CD4-positive, alpha-beta memory T cell (primary cell): ENCODE measurements around the gene FBRSL1. TPM values are rescaled to one million over a fixed set of nuclear protein-coding genes. Genes with fewer than 3 reads are reported as not detected.

Experiments used
- CTCF ChIA-PET: fragments of 350-600 bp; sonication (Branson Sonifier 250); formaldehyde crosslinking; loops from one replicate; lab custom pipeline; 2021; ENCODE audit warnings: inconsistent platforms; ENCODE audit not compliant: partially characterized antibody; lab: Charles Lee
- POLR2A ChIA-PET: fragments of 350-600 bp; sonication (Branson Sonifier 250); formaldehyde crosslinking; loops from one replicate; lab custom pipeline; 2021; ENCODE audit not compliant: partially characterized antibody; lab: Charles Lee
- DNase-seq, 5 donors: peaks; one replicate each; pipeline versions ENCODE4 v3.0.0 to v3.0.0-alpha.2; 2020 to 2022; ENCODE audit warnings: mixed read lengths in 1 of 5
- H3K27ac ChIP-seq: one replicate; pipeline ENCODE4 v1.7.0; 2013; ENCODE audit warnings: low read depth, low read length
- H3K27me3 ChIP-seq: 2 replicates; pipeline ENCODE4 v1.7.0; 2013; ENCODE audit warnings: mild to moderate bottlenecking, low read length, moderate library complexity; ENCODE audit not compliant: insufficient read depth
- H3K36me3 ChIP-seq: 2 replicates; pipeline ENCODE4 v1.7.0; 2013; ENCODE audit warnings: mild to moderate bottlenecking, low read length, moderate library complexity; ENCODE audit not compliant: insufficient read depth
- H3K4me1 ChIP-seq: 2 replicates; pipeline ENCODE4 v1.7.0; 2013; ENCODE audit warnings: mild to moderate bottlenecking, low read length, moderate library complexity; ENCODE audit not compliant: insufficient read depth
- H3K4me3 ChIP-seq, 2 donors: one replicate each; pipeline ENCODE4 v1.7.0; 2013; ENCODE audit warnings: low read length in 2 of 2, mild to moderate bottlenecking in 1 of 2
- H3K9me3 ChIP-seq, 2 donors: one replicate each; pipeline ENCODE4 v1.7.0; 2013; ENCODE audit warnings: low read length in 2 of 2, control low read depth in 1 of 2; ENCODE audit not compliant: control insufficient read depth in 1 of 2
- H3K27ac Mint-ChIP-seq, 7 donors: one replicate each; pipeline ENCODE4 v1.8.0; 2020 to 2021; ENCODE audit warnings: mixed read lengths in 7 of 7, mild to moderate bottlenecking in 6 of 7, inconsistent platforms in 3 of 7, moderate library complexity in 3 of 7
- H3K27me3 Mint-ChIP-seq, 2 donors: one replicate each; pipeline ENCODE4 v1.8.0; 2020 to 2021; ENCODE audit warnings: mixed read lengths in 2 of 2
- H3K36me3 Mint-ChIP-seq, 2 donors: one replicate each; pipeline ENCODE4 v1.8.0; 2020 to 2021; ENCODE audit warnings: mixed read lengths in 2 of 2, inconsistent platforms in 1 of 2, mild to moderate bottlenecking in 1 of 2
- H3K4me1 Mint-ChIP-seq, 4 donors: one replicate each; pipeline ENCODE4 v1.8.0; 2020 to 2021; ENCODE audit warnings: mixed read lengths in 4 of 4, mild to moderate bottlenecking in 1 of 4
- H3K4me3 Mint-ChIP-seq, 8 donors: one replicate each; pipeline ENCODE4 v1.8.0; 2020 to 2021; ENCODE audit warnings: mixed read lengths in 8 of 8, mild to moderate bottlenecking in 7 of 8, moderate library complexity in 6 of 8, inconsistent platforms in 3 of 8
- H3K9me3 Mint-ChIP-seq, 8 donors: one replicate each; pipeline ENCODE4 v1.8.0; 2020 to 2021; ENCODE audit warnings: mixed read lengths in 8 of 8, mild to moderate bottlenecking in 5 of 8, inconsistent platforms in 3 of 8, moderate library complexity in 1 of 8
- intact Hi-C: fragments of 100-400 bp; cut with micrococcal nuclease; formaldehyde crosslinking; loops from one replicate; pipeline ENCODE4 v1.15.1; 2023
- polyA plus RNA-seq, 2 donors: library from polyadenylated mRNA; unstranded; fragments of 300-500 nt; fragmentation: Illumina TruSeq; gene quantifications; one replicate each; pipeline ENCODE4 v1.2.3, GENCODE V29; 2021
- total RNA-seq, 2 experiments: library from RNA; stranded (reverse); gene quantifications; one replicate each; pipeline ENCODE4 v1.2.3, GENCODE V29; 2021

Gene FBRSL1
- total and polyA plus RNA-seq, 4 experiments from 2014 or later = 3.1 to 101 (median 97.3) TPM; not detected in 1

- H3K27me3 ChIP-seq = no peaks in the 10 kb centered on the region
- peak in 2 of 5 donors; percentile 22 to 32 for DNase-seq
- H3K9me3 ChIP-seq = no peaks in the 10 kb centered on the region
- H3K4me1 ChIP-seq = peaks cover 25% of the 10 kb centered on the region
- peaks cover 0 to 5% (median 0%) of the 10 kb centered on the region in 8 donors for H3K9me3 Mint-ChIP-seq
- no peak overlapping the region for H3K4me3 ChIP-seq
- peak overlapping the region in 3 of 8 donors; percentile 29 to 43 (median 43) for H3K4me3 Mint-ChIP-seq
- peaks cover 0 to 4% of the 10 kb centered on the region in 2 donors for H3K36me3 Mint-ChIP-seq
- peak overlapping the region in 4 of 7 donors; percentile 1 to 62 (median 38) for H3K27ac Mint-ChIP-seq
- peaks cover 16 to 28% (median 23%) of the 10 kb centered on the region in 4 donors for H3K4me1 Mint-ChIP-seq
- intact Hi-C loops = no loop called here
- ChIA-PET POLR2A (interaction anchor here (0.8 kb wide), 1 partner anchor 39 kb away, joined by 3 read pairs; no protein-coding TSS in a partner anchor), CTCF (interaction anchor here (0.7 to 0.9 kb wide), 2 partner anchors 13 to 53 kb away, joined by 3 read pairs; no protein-coding TSS in a partner anchor)
- no peaks in the 10 kb centered on the region for H3K36me3 ChIP-seq
- peaks cover 2% of the 10 kb centered on the region in 2 donors for H3K27me3 Mint-ChIP-seq
- H3K27ac ChIP-seq = no peak overlapping the region
Observed at GRCh38 chr12:132449565-132450417, 40.2 kb upstream of the FBRSL1 start.

GRCh38 chr12:132450418-132451171, 39.4 kb upstream of the FBRSL1 start:
- H3K4me1 Mint-ChIP-seq = peaks cover 11 to 24% (median 19%) of the 10 kb centered on the region in 4 donors

GRCh38 chr12:132451172-132451835, 38.6 kb upstream of the FBRSL1 start:
- POLR2A ChIA-PET = no interaction called here
- intact Hi-C loops = no loop called here

More at GRCh38 chr12:132450418-132451171, 39.4 kb upstream of the FBRSL1 start:
- intact Hi-C loops = no loop called here
- H3K4me3 Mint-ChIP-seq = no peak overlapping the region
- CTCF ChIA-PET = interaction anchor here (0.9 kb wide), 1 partner anchor 12 kb away, joined by 3 read pairs; no protein-coding TSS in a partner anchor
- no peak for DNase-seq
- no peak overlapping the region for H3K27ac Mint-ChIP-seq
- Histone ChIP-seq H3K4me1 (peaks cover 18% of the 10 kb centered on the region), H3K36me3 (no peaks in the 10 kb centered on the region), H3K4me3 (no peak overlapping the region), H3K27ac (no peak overlapping the region), H3K27me3 (no peaks in the 10 kb centered on the region), H3K9me3 (no peaks in the 10 kb centered on the region)
- peaks cover 2% of the 10 kb centered on the region in 2 donors for H3K27me3 Mint-ChIP-seq
- POLR2A ChIA-PET = interaction anchor here (0.8 kb wide), 1 partner anchor 38 kb away, joined by 3 read pairs; no protein-coding TSS in a partner anchor
- peaks cover 0 to 5% (median 0%) of the 10 kb centered on the region in 8 donors for H3K9me3 Mint-ChIP-seq
- peaks cover 0 to 4% of the 10 kb centered on the region in 2 donors for H3K36me3 Mint-ChIP-seq

GRCh38 chr12:132451836-132452195, 38.1 kb upstream of the FBRSL1 start:
- Histone ChIP-seq H3K4me3 (no peak overlapping the region), H3K9me3 (no peaks in the 10 kb centered on the region), H3K27ac (no peak overlapping the region), H3K4me1 (peaks cover 8% of the 10 kb centered on the region), H3K36me3 (no peaks in the 10 kb centered on the region), H3K27me3 (no peaks in the 10 kb centered on the region)
- POLR2A ChIA-PET = no interaction called here
- Mint-ChIP-seq H3K4me3 (no peak overlapping the region), H3K4me1 (peaks cover 8 to 18% (median 12%) of the 10 kb centered on the region in 4 donors), H3K27ac (no peak overlapping the region), H3K27me3 (peaks cover 0 to 2% of the 10 kb centered on the region in 2 donors), H3K36me3 (no peaks in the 10 kb centered on the region), H3K9me3 (no peaks in the 10 kb centered on the region)
- no peak for DNase-seq
- intact Hi-C loops = no loop called here
- CTCF ChIA-PET = no interaction called here

More at GRCh38 chr12:132451172-132451835, 38.6 kb upstream of the FBRSL1 start:
- Histone ChIP-seq H3K27ac (no peak overlapping the region), H3K4me3 (no peak overlapping the region), H3K4me1 (peaks cover 11% of the 10 kb centered on the region), H3K36me3 (no peaks in the 10 kb centered on the region), H3K27me3 (no peaks in the 10 kb centered on the region), H3K9me3 (no peaks in the 10 kb centered on the region)
- H3K36me3 Mint-ChIP-seq = no peaks in the 10 kb centered on the region
- H3K9me3 Mint-ChIP-seq = no peaks in the 10 kb centered on the region
- DNase-seq = no peak
- no peak overlapping the region for H3K4me3 Mint-ChIP-seq
- CTCF ChIA-PET = interaction anchor here (0.9 kb wide), 1 partner anchor 11 kb away, joined by 3 read pairs; no protein-coding TSS in a partner anchor
- no peak overlapping the region for H3K27ac Mint-ChIP-seq
- H3K27me3 Mint-ChIP-seq = peaks cover 0 to 2% of the 10 kb centered on the region in 2 donors
- peaks cover 8 to 21% (median 15%) of the 10 kb centered on the region in 4 donors for H3K4me1 Mint-ChIP-seq

GRCh38 chr12:132452596-132453350, 37.2 kb upstream of the FBRSL1 start:
- DNase-seq = no peak
- ChIA-PET POLR2A (no interaction called here), CTCF (no interaction called here)
- Histone ChIP-seq H3K27ac (no peak overlapping the region), H3K9me3 (no peaks in the 10 kb centered on the region), H3K36me3 (no peaks in the 10 kb centered on the region), H3K27me3 (no peaks in the 10 kb centered on the region), H3K4me1 (peaks cover 8% of the 10 kb centered on the region), H3K4me3 (no peak overlapping the region)
- no peaks in the 10 kb centered on the region for H3K36me3 Mint-ChIP-seq
- H3K4me3 Mint-ChIP-seq = no peak overlapping the region
- no peaks in the 10 kb centered on the region for H3K9me3 Mint-ChIP-seq
- intact Hi-C loops = no loop called here
- peak overlapping the region in 3 of 7 donors; percentile 13 to 87 (median 17) for H3K27ac Mint-ChIP-seq
- H3K4me1 Mint-ChIP-seq = peaks cover 8 to 18% (median 11%) of the 10 kb centered on the region in 4 donors
- H3K27me3 Mint-ChIP-seq = peaks cover 0 to 2% of the 10 kb centered on the region in 2 donors

- H3K4me1 Mint-ChIP-seq = peaks cover 8 to 18% (median 12%) of the 10 kb centered on the region in 4 donors
- H3K9me3 Mint-ChIP-seq = no peaks in the 10 kb centered on the region
- no peak overlapping the region for H3K27ac ChIP-seq
- no peaks in the 10 kb centered on the region for H3K27me3 ChIP-seq
- peaks cover 8% of the 10 kb centered on the region for H3K4me1 ChIP-seq
- ChIA-PET POLR2A (no interaction called here), CTCF (no interaction called here)
- no peaks in the 10 kb centered on the region for H3K36me3 Mint-ChIP-seq
- peaks cover 0 to 2% of the 10 kb centered on the region in 2 donors for H3K27me3 Mint-ChIP-seq
- intact Hi-C loops = no loop called here
- H3K27ac Mint-ChIP-seq = no peak overlapping the region
- H3K9me3 ChIP-seq = no peaks in the 10 kb centered on the region
- DNase-seq = no peak
- H3K36me3 ChIP-seq = no peaks in the 10 kb centered on the region
- H3K4me3 ChIP-seq = no peak overlapping the region
- H3K4me3 Mint-ChIP-seq = no peak overlapping the region
Observed at GRCh38 chr12:132453361-132454192, 36.4 kb upstream of the FBRSL1 start.
